ENCODE data around the gene DDC. TPM values are rescaled to one million over a fixed set of nuclear protein-coding genes. Genes with fewer than 3 reads are reported as not detected.

Gene DDC
- total and polyA plus RNA-seq, 2 donors from 2014 or later: 7.8 to 257 TPM

DNA sequence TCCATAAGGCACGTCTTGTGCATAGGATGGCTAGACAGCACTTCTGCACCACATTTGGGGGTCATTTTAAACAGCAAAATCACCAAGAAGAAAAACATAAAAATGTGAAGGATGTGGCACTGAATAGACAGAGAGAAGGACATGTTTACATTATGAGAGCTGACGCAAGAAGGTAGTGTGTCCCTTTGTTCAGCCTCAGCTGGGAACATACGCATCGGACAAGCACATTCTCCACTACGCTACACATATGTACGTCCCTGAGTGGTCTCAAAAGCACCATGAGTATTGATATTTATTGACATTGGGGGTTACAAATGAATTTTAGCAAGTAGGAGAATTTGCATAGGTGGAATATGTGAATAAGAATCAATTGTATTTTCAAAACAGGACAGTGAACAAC lies 20.2 kb downstream of the DDC start:
- Histone ChIP-seq H3K9ac (ENCODE audit: low read length in 3 of 3) (no peak overlapping the region), H3K4me1 (ENCODE audit: control insufficient read depth in 2 of 3, insufficient read depth in 2 of 3, low read depth in 1 of 3, low read length in 3 of 3) (no peaks in the 10 kb centered on the region), H3K27me3 (ENCODE audit: control insufficient read depth, insufficient read depth, low read length) (no peaks in the 10 kb centered on the region), H3K36me3 (ENCODE audit: control insufficient read depth in 2 of 3, insufficient read depth in 3 of 3, low read length in 3 of 3) (peaks cover 0 to 8% (median 0%) of the 10 kb centered on the region in 3 donors), H3K9me3 (ENCODE audit: control insufficient read depth in 2 of 3, insufficient read depth in 1 of 3, low read length in 3 of 3) (no peaks in the 10 kb centered on the region), H3K4me3 (ENCODE audit: low read length in 3 of 3) (no peak overlapping the region), H3K27ac (ENCODE audit: low read depth in 2 of 2, low read length in 2 of 2) (no peak overlapping the region)
- DNase-seq (no peak), FAIRE-seq (no peak)
- TF ChIP-seq, protein P1, sequence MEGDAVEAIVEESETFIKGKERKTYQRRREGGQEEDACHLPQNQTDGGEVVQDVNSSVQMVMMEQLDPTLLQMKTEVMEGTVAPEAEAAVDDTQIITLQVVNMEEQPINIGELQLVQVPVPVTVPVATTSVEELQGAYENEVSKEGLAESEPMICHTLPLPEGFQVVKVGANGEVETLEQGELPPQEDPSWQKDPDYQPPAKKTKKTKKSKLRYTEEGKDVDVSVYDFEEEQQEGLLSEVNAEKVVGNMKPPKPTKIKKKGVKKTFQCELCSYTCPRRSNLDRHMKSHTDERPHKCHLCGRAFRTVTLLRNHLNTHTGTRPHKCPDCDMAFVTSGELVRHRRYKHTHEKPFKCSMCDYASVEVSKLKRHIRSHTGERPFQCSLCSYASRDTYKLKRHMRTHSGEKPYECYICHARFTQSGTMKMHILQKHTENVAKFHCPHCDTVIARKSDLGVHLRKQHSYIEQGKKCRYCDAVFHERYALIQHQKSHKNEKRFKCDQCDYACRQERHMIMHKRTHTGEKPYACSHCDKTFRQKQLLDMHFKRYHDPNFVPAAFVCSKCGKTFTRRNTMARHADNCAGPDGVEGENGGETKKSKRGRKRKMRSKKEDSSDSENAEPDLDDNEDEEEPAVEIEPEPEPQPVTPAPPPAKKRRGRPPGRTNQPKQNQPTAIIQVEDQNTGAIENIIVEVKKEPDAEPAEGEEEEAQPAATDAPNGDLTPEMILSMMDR (IDR thresholded peaks at IDR 0.05; ENCODE audit: borderline replicate concordance, extremely low read depth, insufficient read depth): no peak
- intact Hi-C loops (cut with DNase I): no loop called here

DNA sequence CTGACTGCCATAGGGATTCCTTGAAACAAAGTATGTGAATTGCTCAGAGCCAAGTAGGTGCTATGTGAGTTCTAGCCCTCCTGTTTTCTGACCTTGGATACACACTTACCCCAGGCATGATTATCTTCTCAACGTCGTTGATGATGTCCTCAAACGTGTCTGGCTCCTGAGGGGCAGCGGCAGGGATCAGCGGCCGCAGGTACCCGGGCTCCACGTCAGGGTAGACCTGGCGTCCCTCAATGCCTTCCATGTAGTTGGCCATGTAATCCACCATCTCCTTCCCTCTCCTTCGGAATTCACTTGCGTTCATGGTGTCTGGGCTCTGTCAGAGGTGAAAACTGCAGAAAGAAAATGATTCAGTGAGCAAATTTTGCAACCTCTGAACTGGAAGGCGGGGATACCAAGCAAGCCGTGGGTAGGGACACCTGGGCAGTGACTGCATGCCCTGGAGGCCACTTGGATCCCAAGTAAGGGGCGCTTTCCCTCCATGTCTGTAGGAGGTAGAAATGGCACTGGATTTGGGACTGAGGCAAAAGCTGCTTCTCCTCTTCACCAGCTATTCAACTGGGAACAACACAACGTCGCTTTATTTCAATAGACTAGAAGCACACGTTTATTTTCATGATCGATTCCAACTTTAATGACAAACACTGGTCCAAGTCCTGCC lies 21.3 kb downstream of the DDC start:
- H3K27ac ChIP-seq (ENCODE audit: low read depth in 2 of 2, low read length in 2 of 2): no peak overlapping the region
- FAIRE-seq (no peak), DNase-seq (no peak)
- H3K9me3 ChIP-seq (ENCODE audit: control insufficient read depth in 2 of 3, insufficient read depth in 1 of 3, low read length in 3 of 3): no peaks in the 10 kb centered on the region
- H3K4me3 ChIP-seq (ENCODE audit: low read length in 3 of 3): no peak overlapping the region
- H3K4me1 ChIP-seq (ENCODE audit: control insufficient read depth in 2 of 3, insufficient read depth in 2 of 3, low read depth in 1 of 3, low read length in 3 of 3): no peaks in the 10 kb centered on the region
- TF ChIP-seq, protein P1 (IDR thresholded peaks at IDR 0.05; ENCODE audit: borderline replicate concordance, extremely low read depth, insufficient read depth): no peak
- H3K36me3 ChIP-seq (ENCODE audit: control insufficient read depth in 2 of 3, insufficient read depth in 3 of 3, low read length in 3 of 3): peaks cover 0 to 8% (median 0%) of the 10 kb centered on the region in 3 donors
- no peaks in the 10 kb centered on the region for H3K27me3 ChIP-seq (ENCODE audit: control insufficient read depth, insufficient read depth, low read length)
- no peak overlapping the region for H3K9ac ChIP-seq (ENCODE audit: low read length in 3 of 3)
- intact Hi-C loops (cut with DNase I): no loop called here

DNA sequence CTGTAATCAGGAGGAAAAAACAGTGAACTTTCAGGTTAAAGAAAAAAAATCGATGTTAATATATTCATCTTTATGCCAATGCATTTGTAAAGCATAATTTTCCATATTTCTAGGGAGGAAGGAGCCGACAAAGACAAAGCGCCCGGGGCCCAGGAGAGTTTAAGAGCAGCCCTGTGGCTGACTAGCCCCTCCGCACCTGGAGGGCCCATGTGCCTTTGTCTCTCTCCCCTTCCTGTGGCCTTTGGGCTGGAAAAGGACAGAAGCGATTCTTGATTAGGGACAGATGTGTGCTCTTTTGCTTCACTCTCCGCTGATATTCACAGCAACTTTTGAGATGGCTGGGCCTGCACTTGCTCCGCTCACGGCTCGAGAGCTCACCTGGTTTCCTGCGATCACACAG lies 23.1 kb downstream of the DDC start:
- TF ChIP-seq, protein P1 (IDR thresholded peaks at IDR 0.05; ENCODE audit: borderline replicate concordance, extremely low read depth, insufficient read depth): no peak
- no peak for FAIRE-seq

More for the DNA sequence above, 23.1 kb downstream of the DDC start:
- no peak overlapping the region for H3K4me3 ChIP-seq (ENCODE audit: low read length in 3 of 3)
- H3K9me3 ChIP-seq (ENCODE audit: control insufficient read depth in 2 of 3, insufficient read depth in 1 of 3, low read length in 3 of 3): no peaks in the 10 kb centered on the region
- no peaks in the 10 kb centered on the region for H3K4me1 ChIP-seq (ENCODE audit: control insufficient read depth in 2 of 3, insufficient read depth in 2 of 3, low read depth in 1 of 3, low read length in 3 of 3)
- no peak overlapping the region for H3K9ac ChIP-seq (ENCODE audit: low read length in 3 of 3)
- no peak for DNase-seq
- no peak overlapping the region for H3K27ac ChIP-seq (ENCODE audit: low read depth in 2 of 2, low read length in 2 of 2)
- no peaks in the 10 kb centered on the region for H3K27me3 ChIP-seq (ENCODE audit: control insufficient read depth, insufficient read depth, low read length)
- H3K36me3 ChIP-seq (ENCODE audit: control insufficient read depth in 2 of 3, insufficient read depth in 3 of 3, low read length in 3 of 3): peaks cover 0 to 9% (median 0%) of the 10 kb centered on the region in 3 donors
- intact Hi-C loops (cut with DNase I): no loop called here

All from kidney (tissue), 14 donors.